ENCODE results near the gene OR2B2. TPM values are rescaled to one million over a fixed set of nuclear protein-coding genes. Genes with fewer than 3 reads are reported as not detected.
"Not testable (repeated sequence)": the region's sequence is repeated elsewhere in the genome, so short reads cannot be mapped to it uniquely, and the experiment has no call there.

OR2B2 gene
- polyA plus RNA-seq, 1 experiment: not detected

GRCh38 chr6:27908017-27908416 is 4.2 kb downstream of the OR2B2 start:
- Histone ChIP-seq H3K36me3 (ENCODE audit: control insufficient read depth, insufficient read depth, low read length) (no peaks in the 10 kb centered on the region), H3K4me3 (ENCODE audit: low read depth, low read length) (no peak overlapping the region), H3K27me3 (ENCODE audit: control insufficient read depth, insufficient read depth, low read length) (no peaks in the 10 kb centered on the region)
- ChIA-PET POLR2A (no interaction called here), CTCF (interaction anchor here (0.6 kb wide), 2 partner anchors 138 to 673 kb away, joined by 3 read pairs; no protein-coding TSS in a partner anchor)
- TF ChIP-seq CTCF (IDR thresholded peaks at IDR 0.05; ENCODE audit: insufficient read depth, low read depth, low read length): no peak
- DNase-seq (ENCODE audit: low read depth): no peak

- DNase-seq (ENCODE audit: low read depth): peak; percentile 48
- ChIA-PET CTCF (interaction anchor here (0.9 to 1.3 kb wide), 3 partner anchors 9 to 383 kb away, joined by 3 to 4 read pairs (median 3); no protein-coding TSS in a partner anchor), POLR2A (interaction anchor here (0.6 kb wide), 1 partner anchor 31 kb away, joined by 4 read pairs; no protein-coding TSS in a partner anchor)
- Histone ChIP-seq H3K36me3 (ENCODE audit: control insufficient read depth, insufficient read depth, low read length) (no peaks in the 10 kb centered on the region), H3K4me3 (ENCODE audit: low read depth, low read length) (peak overlapping the region; percentile 60), H3K27me3 (ENCODE audit: control insufficient read depth, insufficient read depth, low read length) (no peaks in the 10 kb centered on the region)
- TF ChIP-seq CTCF (IDR thresholded peaks at IDR 0.05; ENCODE audit: insufficient read depth, low read depth, low read length): no peak
Observed at GRCh38 chr6:27902335-27903314, 9.6 kb downstream of the OR2B2 start.

- no peak for DNase-seq (ENCODE audit: low read depth)
- no peak for TF ChIP-seq CTCF (IDR thresholded peaks at IDR 0.05; ENCODE audit: insufficient read depth, low read depth, low read length)
- POLR2A ChIA-PET: interaction anchor here (0.6 kb wide), 2 partner anchors 30 to 1675 kb away, joined by 3 to 4 read pairs; no protein-coding TSS in a partner anchor
- Histone ChIP-seq H3K4me3 (ENCODE audit: low read depth, low read length) (no peak overlapping the region), H3K36me3 (ENCODE audit: control insufficient read depth, insufficient read depth, low read length) (no peaks in the 10 kb centered on the region), H3K27me3 (ENCODE audit: control insufficient read depth, insufficient read depth, low read length) (no peaks in the 10 kb centered on the region)
- CTCF ChIA-PET: interaction anchor here (0.9 to 1.3 kb wide), 3 partner anchors 8 to 383 kb away, joined by 3 to 4 read pairs (median 3); no protein-coding TSS in a partner anchor
Observed at GRCh38 chr6:27901801-27902200, 10.4 kb downstream of the OR2B2 start.

GRCh38 chr6:27900197-27900596 is 12.0 kb downstream of the OR2B2 start:
- H3K27me3 ChIP-seq (ENCODE audit: control insufficient read depth, insufficient read depth, low read length); DNase-seq (ENCODE audit: low read depth); H3K36me3 ChIP-seq (ENCODE audit: control insufficient read depth, insufficient read depth, low read length); H3K4me3 ChIP-seq (ENCODE audit: low read depth, low read length): not testable (repeated sequence)
- ChIA-PET POLR2A (interaction anchor here (0.5 kb wide), 1 partner anchor 294 kb away, joined by 3 read pairs; no protein-coding TSS in a partner anchor), CTCF (interaction anchor here (1.0 kb wide), 1 partner anchor 128 kb away, joined by 3 read pairs; no protein-coding TSS in a partner anchor)

GRCh38 chr6:27899543-27899942 is 12.7 kb downstream of the OR2B2 start:
- CTCF ChIA-PET: no interaction called here
- no peak for TF ChIP-seq CTCF (IDR thresholded peaks at IDR 0.05; ENCODE audit: insufficient read depth, low read depth, low read length)
- Histone ChIP-seq H3K36me3 (ENCODE audit: control insufficient read depth, insufficient read depth, low read length) (no peaks in the 10 kb centered on the region), H3K4me3 (ENCODE audit: low read depth, low read length) (no peak overlapping the region), H3K27me3 (ENCODE audit: control insufficient read depth, insufficient read depth, low read length) (no peaks in the 10 kb centered on the region)
- no peak for DNase-seq (ENCODE audit: low read depth)
- POLR2A ChIA-PET: no interaction called here

All from BJ (cell line).